IMR-90 (cell line): ENCODE results near the gene HGFAC. TPM values are rescaled to one million over a fixed set of nuclear protein-coding genes. Genes with fewer than 3 reads are reported as not detected.

ENCODE experiments used
- ATAC-seq: fragments of 200-7000 bp; cut with Tn5 transposase; 2 replicates; pipeline ENCODE4 v1.9.1; 2020; ENCODE audit warnings: low read depth, mild to moderate bottlenecking, moderate library complexity
- BruUV-seq: library from RNA; stranded (reverse); fragments of 400-500 nt; replicated peaks from 2 replicates; lab custom pipeline; 2021; lab: Mats Ljungman, UMichigan
- CTCF ChIA-PET: fragments of 300-600 bp; formaldehyde crosslinking; extraction: SDS; loops from one replicate; lab custom pipeline; 2021; ENCODE audit warnings: antibody characterized with exemption; lab: Yijun Ruan, JAX
- POLR2A ChIA-PET: fragments of 300-600 bp; sonication (Branson Sonifier 250); formaldehyde crosslinking; loops from one replicate; lab custom pipeline; 2022; ENCODE audit warnings: antibody characterized with exemption; ENCODE audit not compliant: unreplicated experiment; lab: Charles Lee
- DNase-seq: peaks from one replicate; pipeline ENCODE4 v3.0.0; 2013
- H2AFZ ChIP-seq: replicated peaks from 2 replicates; pipeline ENCODE3; 2013; ENCODE audit warnings: low read length, mild to moderate bottlenecking; ENCODE audit not compliant: poor library complexity
- H2AK5ac ChIP-seq: 2 replicates; pipeline ENCODE4 v1.6.1; 2013; ENCODE audit warnings: low read depth, low read length, inconsistent platforms
- H2AK9ac ChIP-seq: replicated peaks from 2 replicates; pipeline ENCODE3; 2013; ENCODE audit warnings: mild to moderate bottlenecking, low read depth, low read length, moderate library complexity; ENCODE audit not compliant: poor library complexity
- H2BK120ac ChIP-seq: 2 replicates; pipeline ENCODE4 v1.6.1; 2013; ENCODE audit warnings: low read depth, low read length, inconsistent platforms
- H2BK15ac ChIP-seq: 3 replicates; pipeline ENCODE4 v1.6.1; 2013; ENCODE audit warnings: low read depth, low read length, inconsistent platforms
- H2BK20ac ChIP-seq: 2 replicates; pipeline ENCODE4 v1.6.1; 2013; ENCODE audit warnings: low read depth, mild to moderate bottlenecking, inconsistent platforms, low read length, moderate library complexity
- H2BK5ac ChIP-seq: 2 replicates; pipeline ENCODE4 v1.6.1; 2013; ENCODE audit warnings: mild to moderate bottlenecking, low read depth, low read length, inconsistent platforms; ENCODE audit not compliant: poor library complexity, severe bottlenecking
- H3K14ac ChIP-seq: replicated peaks from 2 replicates; pipeline ENCODE4 v1.6.1; 2013; ENCODE audit warnings: low read depth, low read length, inconsistent platforms
- H3K18ac ChIP-seq: 2 replicates; pipeline ENCODE4 v1.6.1; 2013; ENCODE audit warnings: low read depth, low read length, control low read depth
- H3K23ac ChIP-seq: 2 replicates; pipeline ENCODE4 v1.6.1; 2013; ENCODE audit warnings: low read depth, low read length, inconsistent platforms
- H3K27ac ChIP-seq: 2 replicates; pipeline ENCODE4 v1.5.1; 2013; ENCODE audit warnings: mild to moderate bottlenecking, control low read depth, low read length; ENCODE audit not compliant: insufficient read depth
- H3K27me3 ChIP-seq: 2 replicates; pipeline ENCODE4 v1.6.1; 2013; ENCODE audit warnings: low read length; ENCODE audit not compliant: control insufficient read depth, insufficient read depth
- H3K36me3 ChIP-seq: 2 replicates; pipeline ENCODE4 v1.6.1; 2013; ENCODE audit warnings: low read length, mixed read lengths; ENCODE audit not compliant: control insufficient read depth, insufficient read depth
- H3K4ac ChIP-seq: 2 replicates; pipeline ENCODE4 v1.6.1; 2013; ENCODE audit warnings: low read depth, low read length, inconsistent platforms
- H3K4me1 ChIP-seq: 2 replicates; pipeline ENCODE4 v1.6.1; 2013; ENCODE audit warnings: low read length, mixed read lengths; ENCODE audit not compliant: control insufficient read depth, insufficient read depth
- H3K4me2 ChIP-seq: 2 replicates; pipeline ENCODE4 v1.6.1; 2013; ENCODE audit warnings: low read depth, mild to moderate bottlenecking, control low read depth, low read length, moderate library complexity
- H3K4me3 ChIP-seq: 2 replicates; pipeline ENCODE4 v1.5.1; 2013; ENCODE audit warnings: low read depth, mild to moderate bottlenecking, control low read depth, low read length, moderate library complexity; ENCODE audit not compliant: insufficient read depth
- H3K56ac ChIP-seq: 2 replicates; pipeline ENCODE4 v1.6.1; 2013; ENCODE audit warnings: low read length, inconsistent platforms; ENCODE audit not compliant: insufficient read depth; ENCODE audit errors: extremely low read depth
- H3K79me1 ChIP-seq, 2 experiments: 2 replicates each; pipeline ENCODE4 v1.6.1; 2013; ENCODE audit warnings: low read length in 2 of 2, inconsistent platforms in 1 of 2, low read depth in 1 of 2
- H3K9ac ChIP-seq: 2 replicates; pipeline ENCODE4 v1.6.1; 2013; ENCODE audit warnings: low read depth, low read length, control low read depth
- H3K9me1 ChIP-seq: 2 replicates; pipeline ENCODE4 v1.6.1; 2013; ENCODE audit warnings: low read length, inconsistent platforms; ENCODE audit not compliant: insufficient read depth
- H3K9me3 ChIP-seq: 2 replicates; pipeline ENCODE4 v1.6.1; 2013; ENCODE audit warnings: low read length; ENCODE audit not compliant: control insufficient read depth, insufficient read depth
- H4K20me1 ChIP-seq: 2 replicates; pipeline ENCODE4 v1.6.1; 2013; ENCODE audit warnings: low read length, inconsistent platforms; ENCODE audit not compliant: insufficient read depth
- H4K5ac ChIP-seq: 2 replicates; pipeline ENCODE4 v1.6.1; 2013; ENCODE audit warnings: mild to moderate bottlenecking, low read depth, low read length, control low read depth
- H4K8ac ChIP-seq, 2 experiments: 2 replicates each; pipeline ENCODE4 v1.6.1; 2013; ENCODE audit warnings: low read depth in 2 of 2, low read length in 2 of 2, control low read depth in 1 of 2, inconsistent platforms in 1 of 2
- H4K91ac ChIP-seq: 2 replicates; pipeline ENCODE4 v1.6.1; 2013; ENCODE audit warnings: low read depth, low read length, inconsistent platforms; ENCODE audit not compliant: insufficient read depth
- BHLHE40 ChIP-seq: fragments of 150-350 bp; IDR thresholded peaks from 2 replicates; pipeline ENCODE4 v1.6.1; 2016; ENCODE audit warnings: mild to moderate bottlenecking, low read depth, low read length
- CEBPB ChIP-seq: IDR thresholded peaks from 2 replicates; pipeline ENCODE4 v1.6.1; 2012; ENCODE audit warnings: low read depth, low read length, improper control_type of control experiment
- CTCF ChIP-seq: conservative IDR thresholded peaks from 2 replicates; pipeline ENCODE4 v1.5.1; 2012; ENCODE audit warnings: mild to moderate bottlenecking, low read depth, low read length, improper control_type of control experiment
- ELK1 ChIP-seq: fragments of 150-350 bp; IDR thresholded peaks from 2 replicates; pipeline ENCODE4 v1.6.1; 2016; ENCODE audit warnings: low read depth, mild to moderate bottlenecking, low read length, moderate library complexity, borderline replicate concordance
- FOS ChIP-seq: fragments of 150-350 bp; IDR thresholded peaks from 2 replicates; pipeline ENCODE4 v1.6.1; 2016; ENCODE audit warnings: low read depth, low read length
- MAFK ChIP-seq: IDR thresholded peaks from 2 replicates; pipeline ENCODE4 v1.6.1; 2012; ENCODE audit warnings: low read depth, low read length, improper control_type of control experiment
- MXI1 ChIP-seq: IDR thresholded peaks from 2 replicates; pipeline ENCODE4 v1.6.1; 2012; ENCODE audit warnings: low read depth, mild to moderate bottlenecking, low read length, moderate library complexity, borderline replicate concordance
- POLR2A ChIP-seq: IDR thresholded peaks from 2 replicates; pipeline ENCODE4 v1.6.1; 2012; ENCODE audit warnings: mild to moderate bottlenecking, low read depth, low read length
- RAD21 ChIP-seq: IDR thresholded peaks from 2 replicates; pipeline ENCODE4 v1.6.1; 2012; ENCODE audit warnings: low read length, improper control_type of control experiment
- RCOR1 ChIP-seq: IDR thresholded peaks from 2 replicates; pipeline ENCODE4 v1.6.1; 2012; ENCODE audit warnings: mild to moderate bottlenecking, low read length, improper control_type of control experiment; ENCODE audit not compliant: insufficient replicate concordance
- RFX5 ChIP-seq: IDR thresholded peaks from 2 replicates; pipeline ENCODE4 v1.8.0; 2012; ENCODE audit warnings: low read depth, mild to moderate bottlenecking, low read length, moderate library complexity
- SMC3 ChIP-seq: fragments of 150-350 bp; IDR thresholded peaks from 2 replicates; pipeline ENCODE4 v1.6.1; 2016; ENCODE audit warnings: low read depth, mild to moderate bottlenecking, antibody characterized with exemption, low read length, moderate library complexity
- USF2 ChIP-seq: fragments of 150-350 bp; IDR thresholded peaks from 2 replicates; pipeline ENCODE4 v1.6.1; 2017; ENCODE audit warnings: mild to moderate bottlenecking, antibody characterized with exemption, low read length, low read depth
- WGBS, 2 experiments: methylation state at CpG; one replicate each; pipeline versions ENCODE4 v1.1.5 to v1.1.7; 2013; ENCODE audit warnings: missing lambda C conversion rate in 2 of 2; ENCODE audit not compliant: insufficient read length in 1 of 2; ENCODE audit errors: extremely low coverage in 2 of 2; 5-methylcytosine and 5-hydroxymethylcytosine counted together
- dilution Hi-C: fragments of 300-500 bp; cut with HindIII; formaldehyde crosslinking; loops from one replicate; pipeline ENCODE4 v1.14.3; 2018; ENCODE audit warnings: low sequenced_read_pairs; ENCODE audit not compliant: unreplicated experiment
- in situ Hi-C: fragments of 300-500 bp; cut with MboI; formaldehyde crosslinking; loops from 3 replicates; pipeline ENCODE4 v1.14.3; 2019; ENCODE audit warnings: low sequenced_read_pairs, inconsistent platforms, mixed read lengths
- intact Hi-C: fragments of 100-400 bp; cut with micrococcal nuclease; formaldehyde crosslinking; loops from 2 replicates; pipeline ENCODE4 v1.10.0; 2022
- polyA plus RNA-seq, 3 experiments: library from polyadenylated mRNA; depleted of rRNA; stranded (reverse); fragments of >200 nt; gene quantifications; 2 replicates each; pipeline ENCODE4 v1.2.3, GENCODE V29; 2012; ENCODE audit warnings: low replicate concordance in 1 of 3
- total RNA-seq: library from RNA; depleted of rRNA; stranded (reverse); fragments of >200 nt; gene quantifications from 2 replicates; pipeline ENCODE4 v1.2.3, GENCODE V29; 2012

Gene HGFAC
- total and polyA plus RNA-seq, 2 of the 4 experiments (the other 2 are of a cell fraction): 0.05 TPM; not detected in 1

- in situ Hi-C loops (no loop called here), dilution Hi-C loops (no loop called here), intact Hi-C loops (loop anchor here (5.0 kb wide), 1 partner anchor 146 kb away; the partner anchor contains the start of gene RGS12)
- WGBS, 2 experiments: 100% methylated on average over 6 of the region's 28 CpGs; no CpG with 5 or more reads in 1 of the 2 experiments
- no peaks in the 10 kb centered on the region for H3K27me3 ChIP-seq
- no peak overlapping the region for H3K18ac ChIP-seq
- BruUV-seq: no TSS peak
- no peak overlapping the region for H2BK15ac ChIP-seq
- H4K20me1 ChIP-seq: no peaks in the 10 kb centered on the region; the same call in 1 of the 2 replicates
- no peaks in the 10 kb centered on the region for H3K79me1 ChIP-seq
- no peak overlapping the region for H2AK5ac ChIP-seq
- H2BK5ac ChIP-seq: no peak overlapping the region
- H4K5ac ChIP-seq: no peak overlapping the region
- H3K56ac ChIP-seq: no peak overlapping the region
- H4K8ac ChIP-seq: 0 out of 4 replicates have a peak overlapping the region, but pooled peaks of 1 of the 2 experiments have one; percentile 40
- H3K4ac ChIP-seq: peak overlapping the region; percentile 97; the same call in 1 of the 2 replicates
- H3K27ac ChIP-seq: no peak overlapping the region
- H2BK20ac ChIP-seq: no peak overlapping the region
- 0 out of 2 replicates have a peak, but pooled peaks cover 3% of the 10 kb centered on the region for H3K9me1 ChIP-seq
- no peak for ATAC-seq
- POLR2A ChIA-PET: no interaction called here
- TF ChIP-seq CEBPB (no peak), RFX5 (no peak), MAFK (no peak), ELK1 (no peak), MXI1 (no peak), RCOR1 (no peak), CTCF (no peak), SMC3 (no peak), USF2 (no peak), FOS (no peak), POLR2A (no peak), RAD21 (no peak), BHLHE40 (no peak)
- no peak overlapping the region for H3K4me2 ChIP-seq
- H3K4me3 ChIP-seq: no peak overlapping the region
- no peak overlapping the region for H2BK120ac ChIP-seq
- H3K4me1 ChIP-seq: peaks cover 11% of the 10 kb centered on the region
- no peak overlapping the region for H2AFZ ChIP-seq
- no peak overlapping the region for H3K14ac ChIP-seq
- no peaks in the 10 kb centered on the region for H3K36me3 ChIP-seq
- H4K91ac ChIP-seq: no peak overlapping the region
- no peaks in the 10 kb centered on the region for H3K9me3 ChIP-seq
- H2AK9ac ChIP-seq: peak overlapping the region; percentile 99
- DNase-seq: no peak
- H3K23ac ChIP-seq: no peak overlapping the region
- CTCF ChIA-PET: interaction anchor here (0.6 kb wide), 1 partner anchor 309 kb away, joined by 4 read pairs; no protein-coding TSS in a partner anchor
- H3K9ac ChIP-seq: no peak overlapping the region
Measured at GRCh38 chr4:3437998-3438846, 3.5 kb upstream of the HGFAC start.
